IMR-90 (cell line): ENCODE measurements around the gene MAST3. TPM values are rescaled to one million over a fixed set of nuclear protein-coding genes. Genes with fewer than 3 reads are reported as not detected.
A peak's percentile ranks its signal among the peaks of the same experiment; 100 is the strongest.

Experiments used
- ATAC-seq: fragments of 200-7000 bp; cut with Tn5 transposase; 2 replicates; pipeline ENCODE4 v1.9.1; 2020; ENCODE audit warnings: low read depth, mild to moderate bottlenecking, moderate library complexity
- BruUV-seq: library from RNA; stranded (reverse); fragments of 400-500 nt; replicated peaks from 2 replicates; lab custom pipeline; 2021; lab: Mats Ljungman, UMichigan
- CTCF ChIA-PET: fragments of 300-600 bp; formaldehyde crosslinking; extraction: SDS; loops from one replicate; lab custom pipeline; 2021; ENCODE audit warnings: antibody characterized with exemption; lab: Yijun Ruan, JAX
- POLR2A ChIA-PET: fragments of 300-600 bp; sonication (Branson Sonifier 250); formaldehyde crosslinking; loops from one replicate; lab custom pipeline; 2022; ENCODE audit warnings: antibody characterized with exemption; ENCODE audit not compliant: unreplicated experiment; lab: Charles Lee
- DNase-seq: peaks from one replicate; pipeline ENCODE4 v3.0.0; 2013
- H2AFZ ChIP-seq: replicated peaks from 2 replicates; pipeline ENCODE3; 2013; ENCODE audit warnings: low read length, mild to moderate bottlenecking; ENCODE audit not compliant: poor library complexity
- H2AK5ac ChIP-seq: 2 replicates; pipeline ENCODE4 v1.6.1; 2013; ENCODE audit warnings: low read depth, low read length, inconsistent platforms
- H2AK9ac ChIP-seq: replicated peaks from 2 replicates; pipeline ENCODE3; 2013; ENCODE audit warnings: mild to moderate bottlenecking, low read depth, low read length, moderate library complexity; ENCODE audit not compliant: poor library complexity
- H2BK120ac ChIP-seq: 2 replicates; pipeline ENCODE4 v1.6.1; 2013; ENCODE audit warnings: low read depth, low read length, inconsistent platforms
- H2BK15ac ChIP-seq: 3 replicates; pipeline ENCODE4 v1.6.1; 2013; ENCODE audit warnings: low read depth, low read length, inconsistent platforms
- H2BK20ac ChIP-seq: 2 replicates; pipeline ENCODE4 v1.6.1; 2013; ENCODE audit warnings: low read depth, mild to moderate bottlenecking, inconsistent platforms, low read length, moderate library complexity
- H2BK5ac ChIP-seq: 2 replicates; pipeline ENCODE4 v1.6.1; 2013; ENCODE audit warnings: mild to moderate bottlenecking, low read depth, low read length, inconsistent platforms; ENCODE audit not compliant: poor library complexity, severe bottlenecking
- H3K14ac ChIP-seq: replicated peaks from 2 replicates; pipeline ENCODE4 v1.6.1; 2013; ENCODE audit warnings: low read depth, low read length, inconsistent platforms
- H3K18ac ChIP-seq: 2 replicates; pipeline ENCODE4 v1.6.1; 2013; ENCODE audit warnings: low read depth, low read length, control low read depth
- H3K23ac ChIP-seq: 2 replicates; pipeline ENCODE4 v1.6.1; 2013; ENCODE audit warnings: low read depth, low read length, inconsistent platforms
- H3K27ac ChIP-seq: 2 replicates; pipeline ENCODE4 v1.5.1; 2013; ENCODE audit warnings: mild to moderate bottlenecking, control low read depth, low read length; ENCODE audit not compliant: insufficient read depth
- H3K27me3 ChIP-seq: 2 replicates; pipeline ENCODE4 v1.6.1; 2013; ENCODE audit warnings: low read length; ENCODE audit not compliant: control insufficient read depth, insufficient read depth
- H3K36me3 ChIP-seq: 2 replicates; pipeline ENCODE4 v1.6.1; 2013; ENCODE audit warnings: low read length, mixed read lengths; ENCODE audit not compliant: control insufficient read depth, insufficient read depth
- H3K4ac ChIP-seq: 2 replicates; pipeline ENCODE4 v1.6.1; 2013; ENCODE audit warnings: low read depth, low read length, inconsistent platforms
- H3K4me1 ChIP-seq: 2 replicates; pipeline ENCODE4 v1.6.1; 2013; ENCODE audit warnings: low read length, mixed read lengths; ENCODE audit not compliant: control insufficient read depth, insufficient read depth
- H3K4me2 ChIP-seq: 2 replicates; pipeline ENCODE4 v1.6.1; 2013; ENCODE audit warnings: low read depth, mild to moderate bottlenecking, control low read depth, low read length, moderate library complexity
- H3K4me3 ChIP-seq: 2 replicates; pipeline ENCODE4 v1.5.1; 2013; ENCODE audit warnings: low read depth, mild to moderate bottlenecking, control low read depth, low read length, moderate library complexity; ENCODE audit not compliant: insufficient read depth
- H3K56ac ChIP-seq: 2 replicates; pipeline ENCODE4 v1.6.1; 2013; ENCODE audit warnings: low read length, inconsistent platforms; ENCODE audit not compliant: insufficient read depth; ENCODE audit errors: extremely low read depth
- H3K79me1 ChIP-seq, 2 experiments: 2 replicates each; pipeline ENCODE4 v1.6.1; 2013; ENCODE audit warnings: low read length in 2 of 2, inconsistent platforms in 1 of 2, low read depth in 1 of 2
- H3K9ac ChIP-seq: 2 replicates; pipeline ENCODE4 v1.6.1; 2013; ENCODE audit warnings: low read depth, low read length, control low read depth
- H3K9me1 ChIP-seq: 2 replicates; pipeline ENCODE4 v1.6.1; 2013; ENCODE audit warnings: low read length, inconsistent platforms; ENCODE audit not compliant: insufficient read depth
- H3K9me3 ChIP-seq: 2 replicates; pipeline ENCODE4 v1.6.1; 2013; ENCODE audit warnings: low read length; ENCODE audit not compliant: control insufficient read depth, insufficient read depth
- H4K20me1 ChIP-seq: 2 replicates; pipeline ENCODE4 v1.6.1; 2013; ENCODE audit warnings: low read length, inconsistent platforms; ENCODE audit not compliant: insufficient read depth
- H4K5ac ChIP-seq: 2 replicates; pipeline ENCODE4 v1.6.1; 2013; ENCODE audit warnings: mild to moderate bottlenecking, low read depth, low read length, control low read depth
- H4K8ac ChIP-seq, 2 experiments: 2 replicates each; pipeline ENCODE4 v1.6.1; 2013; ENCODE audit warnings: low read depth in 2 of 2, low read length in 2 of 2, control low read depth in 1 of 2, inconsistent platforms in 1 of 2
- H4K91ac ChIP-seq: 2 replicates; pipeline ENCODE4 v1.6.1; 2013; ENCODE audit warnings: low read depth, low read length, inconsistent platforms; ENCODE audit not compliant: insufficient read depth
- CEBPB ChIP-seq: IDR thresholded peaks from 2 replicates; pipeline ENCODE4 v1.6.1; 2012; ENCODE audit warnings: low read depth, low read length, improper control_type of control experiment
- CHD1 ChIP-seq: IDR thresholded peaks from 2 replicates; pipeline ENCODE4 v1.6.1; 2012; ENCODE audit warnings: low read depth, low read length, improper control_type of control experiment
- CTCF ChIP-seq: conservative IDR thresholded peaks from 2 replicates; pipeline ENCODE4 v1.5.1; 2012; ENCODE audit warnings: mild to moderate bottlenecking, low read depth, low read length, improper control_type of control experiment
- ELK1 ChIP-seq: fragments of 150-350 bp; IDR thresholded peaks from 2 replicates; pipeline ENCODE4 v1.6.1; 2016; ENCODE audit warnings: low read depth, mild to moderate bottlenecking, low read length, moderate library complexity, borderline replicate concordance
- FOS ChIP-seq: fragments of 150-350 bp; IDR thresholded peaks from 2 replicates; pipeline ENCODE4 v1.6.1; 2016; ENCODE audit warnings: low read depth, low read length
- MAFK ChIP-seq: IDR thresholded peaks from 2 replicates; pipeline ENCODE4 v1.6.1; 2012; ENCODE audit warnings: low read depth, low read length, improper control_type of control experiment
- MAZ ChIP-seq: IDR thresholded peaks from 2 replicates; pipeline ENCODE4 v1.6.1; 2012; ENCODE audit warnings: low read depth, mild to moderate bottlenecking, low read length, improper control_type of control experiment, moderate library complexity, borderline replicate concordance
- MXI1 ChIP-seq: IDR thresholded peaks from 2 replicates; pipeline ENCODE4 v1.6.1; 2012; ENCODE audit warnings: low read depth, mild to moderate bottlenecking, low read length, moderate library complexity, borderline replicate concordance
- NFE2L2 ChIP-seq: fragments of 150-350 bp; IDR thresholded peaks from 2 replicates; pipeline ENCODE4 v1.6.1; 2016; ENCODE audit warnings: low read depth, mild to moderate bottlenecking, low read length
- POLR2A ChIP-seq: IDR thresholded peaks from 2 replicates; pipeline ENCODE4 v1.6.1; 2012; ENCODE audit warnings: mild to moderate bottlenecking, low read depth, low read length
- RAD21 ChIP-seq: IDR thresholded peaks from 2 replicates; pipeline ENCODE4 v1.6.1; 2012; ENCODE audit warnings: low read length, improper control_type of control experiment
- RCOR1 ChIP-seq: IDR thresholded peaks from 2 replicates; pipeline ENCODE4 v1.6.1; 2012; ENCODE audit warnings: mild to moderate bottlenecking, low read length, improper control_type of control experiment; ENCODE audit not compliant: insufficient replicate concordance
- SMC3 ChIP-seq: fragments of 150-350 bp; IDR thresholded peaks from 2 replicates; pipeline ENCODE4 v1.6.1; 2016; ENCODE audit warnings: low read depth, mild to moderate bottlenecking, antibody characterized with exemption, low read length, moderate library complexity
- USF2 ChIP-seq: fragments of 150-350 bp; IDR thresholded peaks from 2 replicates; pipeline ENCODE4 v1.6.1; 2017; ENCODE audit warnings: mild to moderate bottlenecking, antibody characterized with exemption, low read length, low read depth
- WGBS, 2 experiments: methylation state at CpG; one replicate each; pipeline versions ENCODE4 v1.1.5 to v1.1.7; 2013; ENCODE audit warnings: missing lambda C conversion rate in 2 of 2; ENCODE audit not compliant: insufficient read length in 1 of 2; ENCODE audit errors: extremely low coverage in 2 of 2; 5-methylcytosine and 5-hydroxymethylcytosine counted together
- dilution Hi-C: fragments of 300-500 bp; cut with HindIII; formaldehyde crosslinking; loops from one replicate; pipeline ENCODE4 v1.14.3; 2018; ENCODE audit warnings: low sequenced_read_pairs; ENCODE audit not compliant: unreplicated experiment
- in situ Hi-C: fragments of 300-500 bp; cut with MboI; formaldehyde crosslinking; loops from 3 replicates; pipeline ENCODE4 v1.14.3; 2019; ENCODE audit warnings: low sequenced_read_pairs, inconsistent platforms, mixed read lengths
- intact Hi-C: fragments of 100-400 bp; cut with micrococcal nuclease; formaldehyde crosslinking; loops from 2 replicates; pipeline ENCODE4 v1.10.0; 2022
- polyA plus RNA-seq, 3 experiments: library from polyadenylated mRNA; depleted of rRNA; stranded (reverse); fragments of >200 nt; gene quantifications; 2 replicates each; pipeline ENCODE4 v1.2.3, GENCODE V29; 2012; ENCODE audit warnings: low replicate concordance in 1 of 3
- total RNA-seq: library from RNA; depleted of rRNA; stranded (reverse); fragments of >200 nt; gene quantifications from 2 replicates; pipeline ENCODE4 v1.2.3, GENCODE V29; 2012

MAST3 gene
- total and polyA plus RNA-seq, 2 of the 4 experiments (the other 2 are of a cell fraction): 1.3 to 4.3 TPM

- H4K20me1 ChIP-seq: peaks cover 4% of the 10 kb centered on the region
- POLR2A ChIA-PET: no interaction called here
- no peak overlapping the region for H3K23ac ChIP-seq
- H2BK5ac ChIP-seq: no peak overlapping the region
- 0 out of 2 replicates have a peak, but pooled peaks cover 3% of the 10 kb centered on the region for H3K36me3 ChIP-seq
- no peak overlapping the region for H3K14ac ChIP-seq
- no peak for ATAC-seq
- no peak for DNase-seq
- H2AFZ ChIP-seq: no peak overlapping the region
- no peak overlapping the region for H4K5ac ChIP-seq
- dilution Hi-C loops: no loop called here
- no peaks in the 10 kb centered on the region for H3K9me3 ChIP-seq
- no peak overlapping the region for H2BK120ac ChIP-seq
- peaks cover 6 to 9% of the 10 kb centered on the region in 2 experiments; a peak in 3 of 4 replicates for H3K79me1 ChIP-seq
- no peak overlapping the region for H4K91ac ChIP-seq
- H3K4ac ChIP-seq: no peak overlapping the region
- no peak overlapping the region for H3K27ac ChIP-seq
- H2AK9ac ChIP-seq: peak overlapping the region; percentile 39
- H3K9me1 ChIP-seq: peaks cover 6% of the 10 kb centered on the region; the same call in 1 of the 2 replicates
- H3K4me2 ChIP-seq: no peak overlapping the region
- peaks cover 21% of the 10 kb centered on the region for H3K4me1 ChIP-seq
- no peak overlapping the region for H2BK15ac ChIP-seq
- H3K4me3 ChIP-seq: no peak overlapping the region
- WGBS, 2 experiments: 100% methylated on average over 1 of the region's 4 CpGs; no CpG with 5 or more reads in 1 of the 2 experiments
- H3K18ac ChIP-seq: no peak overlapping the region
- H3K27me3 ChIP-seq: no peaks in the 10 kb centered on the region
- H2BK20ac ChIP-seq: no peak overlapping the region
- CTCF ChIA-PET: no interaction called here
- H2AK5ac ChIP-seq: no peak overlapping the region
- intact Hi-C loops: loop anchor here (5.0 kb wide), 1 partner anchor 38 kb away; the partner anchor contains the start of gene PIK3R2
- TF ChIP-seq CEBPB: no peak
- no peak for TF ChIP-seq NFE2L2
- TF ChIP-seq RAD21: no peak
- no peak for TF ChIP-seq MAZ
- TF ChIP-seq MAFK: no peak
- TF ChIP-seq FOS: no peak
- no peak for TF ChIP-seq CTCF
- TF ChIP-seq ELK1: no peak
- no peak for TF ChIP-seq USF2
- TF ChIP-seq MXI1: no peak
- TF ChIP-seq SMC3: no peak
- TF ChIP-seq POLR2A: no peak
- no peak for TF ChIP-seq RCOR1
- TF ChIP-seq CHD1: no peak
- H3K9ac ChIP-seq: no peak overlapping the region
- H3K56ac ChIP-seq: no peak overlapping the region
- no peak overlapping the region for H4K8ac ChIP-seq
- in situ Hi-C loops: loop anchor here (5.0 to 10.0 kb wide), 2 partner anchors 138 to 300 kb away; partner anchors contain the start of gene SSBP4
- no TSS peak for BruUV-seq
Observed at GRCh38 chr19:18114483-18114882, 16.9 kb downstream of the MAST3 start.
